Upper lobe of left lung (tissue), 6 donors: ENCODE measurements around the gene PCBD2. TPM values are rescaled to one million over a fixed set of nuclear protein-coding genes. Genes with fewer than 3 reads are reported as not detected.

Experiments
- ATAC-seq, 2 donors: fragments of 200-7000 bp; cut with Tn5 transposase; one replicate each; pipeline ENCODE4 v1.9.1; 2022; ENCODE audit warnings: mild to moderate bottlenecking in 2 of 2, moderate library complexity in 2 of 2; ENCODE audit not compliant: low FRiP score in 2 of 2
- DNase-seq, 2 donors: peaks; one replicate each; pipeline ENCODE4 v3.0.0-alpha.2; 2019 to 2020
- H3K27ac ChIP-seq, 4 donors: fragments of 200-600 bp; sonication (generic); one replicate each; pipeline ENCODE4 v1.5.1; 2016 to 2019
- H3K27me3 ChIP-seq, 4 donors: fragments of 200-600 bp; sonication (generic); one replicate each; pipeline ENCODE4 v1.5.1; 2017 to 2019
- H3K36me3 ChIP-seq, 4 donors: fragments of 200-600 bp; sonication (generic); one replicate each; pipeline ENCODE4 v1.5.1; 2016 to 2019
- H3K4me1 ChIP-seq, 4 donors: fragments of 200-600 bp; sonication (generic); one replicate each; pipeline ENCODE4 v1.5.1; 2018 to 2019
- H3K4me3 ChIP-seq, 4 donors: fragments of 200-600 bp; sonication (generic); one replicate each; pipeline ENCODE4 v1.5.1; 2017 to 2019; ENCODE audit warnings: mild to moderate bottlenecking in 2 of 4, moderate library complexity in 1 of 4
- H3K9me3 ChIP-seq, 4 donors: fragments of 200-600 bp; sonication (generic); one replicate each; pipeline ENCODE4 v1.5.1; 2018 to 2019
- CTCF ChIP-seq, 6 experiments: fragments of 450-650 bp in 4 of 6; fragments of 200-600 bp in 2 of 6; sonication (generic) in 2 of 6; IDR thresholded peaks; one replicate each; pipeline ENCODE4 v1.5.1; 2016 to 2019; ENCODE audit warnings: antibody characterized with exemption in 6 of 6
- EP300 ChIP-seq, 4 donors: sonication (generic); formaldehyde crosslinking; IDR thresholded peaks; one replicate each; pipeline ENCODE4 v1.5.1; 2017; ENCODE audit warnings: antibody characterized with exemption in 4 of 4, control low read depth in 2 of 4
- POLR2A ChIP-seq, 4 donors: fragments of 450-650 bp; IDR thresholded peaks; one replicate each; pipeline ENCODE4 v1.5.1; 2016 to 2017; ENCODE audit warnings: antibody characterized with exemption in 4 of 4, mild to moderate bottlenecking in 2 of 4
- POLR2AphosphoS5 ChIP-seq, 2 donors: sonication (generic); formaldehyde crosslinking; IDR thresholded peaks; one replicate each; pipeline ENCODE4 v1.5.1; 2017; ENCODE audit warnings: antibody characterized with exemption in 2 of 2
- WGBS, 2 donors: methylation state at CpG; one replicate each; pipeline ENCODE4 v1.1.5; 2017 to 2018; 5-methylcytosine and 5-hydroxymethylcytosine counted together
- total RNA-seq, 6 donors: library from RNA; depleted of rRNA in 4 of 6; stranded (reverse); fragments of >200 nt in 4 of 6; gene quantifications; one replicate each; pipeline versions ENCODE4 v1.1.0 to v1.2.1, GENCODE V29; 2016 to 2021
- donor health status: DM: no; HTN: no; CAD: no; lungs with moderate emphysema.
- donor health status: DM: no; HTN: yes; CAD: no; lungs with severe emphysema.

Gene PCBD2
- total RNA-seq, 6 donors from 2014 or later: 8.4 to 14.4 (median 9.1) TPM

GRCh38 chr5:134967607-134968006 is 62.7 kb downstream of the PCBD2 start, which contains the start of gene CATSPER3:
Gene CATSPER3 (plus strand): TSS chr5:134967907. CDS start chr5:134967992, 85 bp downstream.
- Histone ChIP-seq H3K27me3 (no peaks in the 10 kb centered on the region), H3K4me3 (no peak within 1 kb of the TSS), H3K9me3 (no peaks in the 10 kb centered on the region), H3K27ac (no peak within 1 kb of the TSS), H3K36me3 (peaks cover 0 to 6% (median 5%) of the 10 kb centered on the region in 4 donors), H3K4me1 (no peaks in the 10 kb centered on the region)
- ATAC-seq (no peak), DNase-seq (no peak)
- WGBS, 2 donors: 96 to 97% methylated on average over 3 of the region's 3 CpGs
- TF ChIP-seq POLR2A (IDR thresholded peaks at IDR 0.05): no peak
- no peak for TF ChIP-seq CTCF (IDR thresholded peaks at IDR 0.05)
- no peak for TF ChIP-seq EP300 (IDR thresholded peaks at IDR 0.05)
- TF ChIP-seq POLR2AphosphoS5 (IDR thresholded peaks at IDR 0.05): no peak

- no peak for ATAC-seq
- TF ChIP-seq CTCF (IDR thresholded peaks at IDR 0.05) (no peak), EP300 (IDR thresholded peaks at IDR 0.05) (no peak), POLR2AphosphoS5 (IDR thresholded peaks at IDR 0.05) (no peak), POLR2A (IDR thresholded peaks at IDR 0.05) (no peak)
- H3K36me3 ChIP-seq: peaks cover 0 to 6% (median 2%) of the 10 kb centered on the region in 4 donors
- 75 to 76% methylated on average over 3 of the region's 3 CpGs for WGBS, 2 donors
- no peaks in the 10 kb centered on the region for H3K9me3 ChIP-seq
- no peak overlapping the region for H3K27ac ChIP-seq
- no peak for DNase-seq
- H3K4me3 ChIP-seq: no peak overlapping the region
- no peaks in the 10 kb centered on the region for H3K27me3 ChIP-seq
- H3K4me1 ChIP-seq: no peaks in the 10 kb centered on the region
These were observed 63.1 kb downstream of the PCBD2 start for GRCh38 chr5:134968055-134968454.

- no peak for DNase-seq
These were observed 64.2 kb downstream of the PCBD2 start for GRCh38 chr5:134969166-134969565.

GRCh38 chr5:134975078-134975715 is 70.3 kb downstream of the PCBD2 start:
- no peak for DNase-seq
- no peak overlapping the region for H3K4me3 ChIP-seq
- ATAC-seq: no peak
- H3K4me1 ChIP-seq: no peaks in the 10 kb centered on the region
- no peak for TF ChIP-seq EP300 (IDR thresholded peaks at IDR 0.05)
- no peak for TF ChIP-seq POLR2A (IDR thresholded peaks at IDR 0.05)
- TF ChIP-seq POLR2AphosphoS5 (IDR thresholded peaks at IDR 0.05): no peak
- TF ChIP-seq CTCF (IDR thresholded peaks at IDR 0.05): no peak
- peaks cover 0 to 24% (median 6%) of the 10 kb centered on the region in 4 donors for H3K9me3 ChIP-seq
- H3K36me3 ChIP-seq: no peaks in the 10 kb centered on the region
- H3K27ac ChIP-seq: no peak overlapping the region
- no peaks in the 10 kb centered on the region for H3K27me3 ChIP-seq
- WGBS, 2 donors: 66 to 75% methylated on average over 2 of the region's 2 CpGs

More at GRCh38 chr5:134969166-134969565, 64.2 kb downstream of the PCBD2 start:
- no peak overlapping the region for H3K4me3 ChIP-seq
- no peak overlapping the region for H3K27ac ChIP-seq
- ATAC-seq: no peak
- H3K4me1 ChIP-seq: no peaks in the 10 kb centered on the region
- peaks cover 0 to 6% (median 2%) of the 10 kb centered on the region in 4 donors for H3K36me3 ChIP-seq
- no peaks in the 10 kb centered on the region for H3K9me3 ChIP-seq
- no peaks in the 10 kb centered on the region for H3K27me3 ChIP-seq
- TF ChIP-seq POLR2AphosphoS5 (IDR thresholded peaks at IDR 0.05) (no peak), POLR2A (IDR thresholded peaks at IDR 0.05) (no peak), CTCF (IDR thresholded peaks at IDR 0.05) (no peak)

GRCh38 chr5:134975843-134976242 is 70.9 kb downstream of the PCBD2 start:
- TF ChIP-seq POLR2AphosphoS5 (IDR thresholded peaks at IDR 0.05) (no peak), CTCF (IDR thresholded peaks at IDR 0.05) (no peak), EP300 (IDR thresholded peaks at IDR 0.05) (no peak), POLR2A (IDR thresholded peaks at IDR 0.05) (no peak)
- no peak overlapping the region for H3K27ac ChIP-seq
- ATAC-seq (no peak), DNase-seq (no peak)
- no peaks in the 10 kb centered on the region for H3K36me3 ChIP-seq
- no peaks in the 10 kb centered on the region for H3K4me1 ChIP-seq
- peaks cover 0 to 27% (median 8%) of the 10 kb centered on the region in 4 donors for H3K9me3 ChIP-seq
- H3K4me3 ChIP-seq: no peak overlapping the region
- no peaks in the 10 kb centered on the region for H3K27me3 ChIP-seq
